ENCODE measurements around the gene ANKRD45.

DNA sequence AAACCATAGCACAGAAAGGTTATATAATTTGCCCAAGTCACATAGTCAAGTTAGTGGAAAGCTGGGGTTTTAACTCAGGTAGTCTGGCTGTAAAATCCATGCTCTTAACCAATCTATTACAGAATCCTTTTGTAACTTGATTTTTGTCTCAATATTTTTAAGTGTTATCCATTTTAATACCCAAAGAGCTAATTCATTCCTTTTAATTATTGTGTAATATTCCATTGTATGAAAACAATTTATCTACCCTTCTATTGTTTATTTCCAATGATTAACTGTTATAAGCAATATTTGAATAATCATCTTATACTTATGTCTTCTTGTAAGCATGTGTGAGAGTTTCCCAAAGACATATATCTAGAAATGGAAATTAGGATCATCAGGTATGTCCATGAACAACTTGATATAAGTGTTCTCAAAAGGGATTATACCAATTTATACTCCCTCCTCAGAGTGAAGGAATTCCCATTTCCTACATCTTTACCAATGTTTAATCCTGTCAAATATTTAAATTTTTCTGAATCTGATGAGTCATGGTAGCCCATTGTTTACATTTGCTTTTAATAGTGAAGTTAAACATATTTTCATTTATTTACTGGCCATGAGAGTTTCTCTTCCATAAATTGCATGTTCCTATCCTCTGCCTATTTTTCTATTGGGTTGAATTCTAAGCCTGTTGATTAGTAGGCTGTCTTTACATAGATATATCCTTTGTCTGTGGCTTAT is 20.6 kb downstream of the ANKRD45 start:
- TF ChIP-seq YY1 (IDR thresholded peaks at IDR 0.05; ENCODE audit: low read depth) (no peak), CREB1 (IDR thresholded peaks at IDR 0.05; ENCODE audit: low read depth) (no peak), ZBTB7A (IDR thresholded peaks at IDR 0.05; ENCODE audit: low read depth) (no peak)
